ENCODE results near the gene ZNF346.

DNA sequence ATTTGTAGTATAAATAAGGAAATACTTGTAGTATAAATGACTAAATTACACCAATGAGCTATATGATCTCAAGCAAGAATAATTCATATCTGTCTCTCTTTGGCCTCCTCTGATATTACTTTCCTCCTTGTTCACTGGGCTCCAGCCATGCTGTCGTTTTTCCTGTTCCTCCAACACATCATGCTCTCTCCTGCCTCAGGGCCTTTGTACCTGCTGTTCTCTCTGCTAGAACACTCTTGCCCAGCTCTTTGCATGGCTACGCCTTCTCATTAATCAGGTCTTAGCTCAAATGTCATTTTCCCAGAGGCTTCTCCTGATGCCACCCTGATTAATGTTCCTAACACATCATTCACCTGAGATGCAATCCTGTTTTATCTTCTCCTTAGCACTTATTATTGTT is 2.5 kb upstream of the ZNF346 start:
- TF ChIP-seq, protein P1, sequence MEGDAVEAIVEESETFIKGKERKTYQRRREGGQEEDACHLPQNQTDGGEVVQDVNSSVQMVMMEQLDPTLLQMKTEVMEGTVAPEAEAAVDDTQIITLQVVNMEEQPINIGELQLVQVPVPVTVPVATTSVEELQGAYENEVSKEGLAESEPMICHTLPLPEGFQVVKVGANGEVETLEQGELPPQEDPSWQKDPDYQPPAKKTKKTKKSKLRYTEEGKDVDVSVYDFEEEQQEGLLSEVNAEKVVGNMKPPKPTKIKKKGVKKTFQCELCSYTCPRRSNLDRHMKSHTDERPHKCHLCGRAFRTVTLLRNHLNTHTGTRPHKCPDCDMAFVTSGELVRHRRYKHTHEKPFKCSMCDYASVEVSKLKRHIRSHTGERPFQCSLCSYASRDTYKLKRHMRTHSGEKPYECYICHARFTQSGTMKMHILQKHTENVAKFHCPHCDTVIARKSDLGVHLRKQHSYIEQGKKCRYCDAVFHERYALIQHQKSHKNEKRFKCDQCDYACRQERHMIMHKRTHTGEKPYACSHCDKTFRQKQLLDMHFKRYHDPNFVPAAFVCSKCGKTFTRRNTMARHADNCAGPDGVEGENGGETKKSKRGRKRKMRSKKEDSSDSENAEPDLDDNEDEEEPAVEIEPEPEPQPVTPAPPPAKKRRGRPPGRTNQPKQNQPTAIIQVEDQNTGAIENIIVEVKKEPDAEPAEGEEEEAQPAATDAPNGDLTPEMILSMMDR (IDR thresholded peaks at IDR 0.05) = no peak
- TF ChIP-seq POLR2A (IDR thresholded peaks at IDR 0.05) = no peak

Data from breast epithelium (tissue), 3 donors.